ENCODE measurements around the gene EXOC1L.
A peak's percentile ranks its signal among the peaks of the same experiment; 100 is the strongest.
"Not testable (repeated sequence)": the region's sequence is repeated elsewhere in the genome, so short reads cannot be mapped to it uniquely, and the experiment has no call there.

The EXOC1L gene

DNA sequence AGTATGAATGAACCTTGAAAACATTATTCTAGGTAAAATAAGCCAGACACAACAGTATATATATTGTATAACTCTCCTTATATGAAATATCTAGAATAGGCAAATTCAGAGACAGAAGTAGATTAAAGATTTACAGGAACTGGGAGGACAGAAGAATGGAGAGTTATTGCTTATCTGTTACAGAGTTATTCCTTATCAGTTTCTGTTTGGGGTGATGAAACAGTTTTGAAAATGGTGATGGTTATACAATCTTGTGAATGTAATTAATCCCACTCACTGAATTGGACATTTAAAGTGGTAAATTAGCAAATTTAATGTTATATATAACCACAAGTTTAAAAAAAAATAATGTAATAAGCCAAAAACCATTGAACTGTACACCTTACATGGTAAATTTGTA is 19.4 kb downstream of the EXOC1L start:
- no peak for DNase-seq

DNA sequence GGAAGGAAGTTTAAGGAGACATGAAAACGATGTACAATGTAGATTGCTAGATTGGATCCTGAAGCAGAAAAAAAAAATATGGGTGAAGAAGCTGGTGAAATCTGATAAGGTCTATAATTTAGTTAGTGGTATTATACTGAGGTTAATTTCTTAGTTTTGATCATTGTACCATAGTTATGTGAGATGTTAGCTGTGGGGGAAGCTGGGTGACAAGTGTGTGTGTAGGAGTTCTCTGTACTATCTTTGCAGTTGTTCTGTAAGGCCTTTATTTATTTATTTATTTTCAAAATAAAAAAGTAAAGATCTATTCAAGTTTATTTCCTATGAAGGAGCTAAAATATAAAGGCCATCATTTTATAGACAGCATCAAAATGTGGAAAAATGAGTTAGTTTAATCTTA is 21.4 kb downstream of the EXOC1L start:
- no peak for DNase-seq

DNA sequence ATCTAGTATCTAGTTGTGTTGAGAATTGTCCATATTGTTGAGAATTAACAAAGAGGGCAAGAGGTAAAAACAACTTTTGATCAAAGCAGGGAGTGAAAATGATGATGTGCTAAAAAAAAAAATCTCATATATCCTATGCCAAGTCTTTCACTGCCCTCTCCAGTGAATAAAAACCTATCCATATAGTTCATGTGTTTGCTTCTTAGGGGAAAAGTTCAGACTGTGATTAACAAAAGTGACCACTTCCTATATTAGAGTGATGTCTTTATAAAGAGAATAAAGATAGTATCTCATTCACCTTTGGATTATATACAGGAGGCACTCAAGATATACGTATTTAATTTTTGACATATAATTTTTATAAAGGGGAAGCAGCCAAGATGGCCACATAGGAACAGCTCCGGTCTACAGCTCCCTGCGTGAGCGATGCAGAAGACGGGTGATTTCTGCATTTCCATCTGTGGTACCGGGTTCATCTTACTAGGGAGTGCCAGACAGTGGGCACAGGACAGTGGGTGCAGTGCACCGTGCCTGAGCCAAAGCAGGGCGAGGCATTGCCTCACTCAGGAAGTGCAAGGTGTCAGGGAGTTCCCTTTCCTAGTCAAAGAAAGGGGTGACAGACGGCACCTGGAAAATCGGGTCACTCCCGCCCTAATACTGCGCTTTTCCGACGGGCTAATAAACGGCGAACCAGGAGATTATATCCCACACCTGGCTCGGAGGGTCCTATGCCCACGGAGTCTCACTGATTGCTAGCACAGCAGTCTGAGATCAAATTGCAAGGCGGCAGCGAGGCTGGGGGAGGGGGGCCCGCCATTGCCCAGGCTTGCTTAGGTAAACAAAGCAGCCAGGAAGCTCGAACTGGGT is 22.0 kb downstream of the EXOC1L start:
- DNase-seq: not testable (repeated sequence)

DNA sequence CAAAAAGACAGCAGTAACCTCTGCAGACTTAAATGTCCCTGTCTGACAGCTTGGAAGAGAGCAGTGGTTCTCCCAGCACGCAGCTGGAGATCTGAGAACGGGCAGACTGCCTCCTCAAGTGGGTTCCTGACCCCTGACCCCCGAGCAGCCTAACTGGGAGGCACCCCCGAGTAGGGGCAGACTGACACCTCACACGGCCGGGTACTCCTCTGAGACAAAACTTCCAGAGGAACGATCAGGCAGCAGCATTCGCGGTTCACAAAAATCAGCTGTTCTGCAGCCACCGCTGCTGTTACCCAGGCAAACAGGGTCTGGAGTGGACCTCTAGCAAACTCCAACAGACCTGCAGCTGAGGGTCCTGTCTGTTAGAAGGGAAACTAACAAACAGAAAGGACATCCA is 22.7 kb downstream of the EXOC1L start:
- DNase-seq: not testable (repeated sequence)

DNA sequence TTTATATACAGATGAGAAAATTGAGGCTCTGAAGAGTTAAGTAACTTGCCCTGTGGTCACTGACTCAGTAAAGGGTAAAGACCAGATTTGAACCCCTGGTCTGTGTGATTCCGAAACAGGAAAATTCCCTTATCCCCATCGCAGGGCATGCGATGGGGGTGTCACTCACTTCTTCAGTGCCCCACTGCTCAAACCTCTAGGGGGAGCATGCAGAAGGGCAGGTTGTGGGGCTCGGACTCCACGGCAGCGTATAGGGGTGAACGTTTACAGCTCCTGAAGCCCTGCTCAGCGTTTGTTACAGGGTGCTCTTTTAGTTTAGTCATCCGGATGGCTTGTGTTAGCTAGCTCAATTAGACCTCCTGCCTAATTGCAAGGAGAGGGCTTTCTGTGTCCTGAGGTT is 30.1 kb downstream of the EXOC1L start:
- no peak for DNase-seq

DNA sequence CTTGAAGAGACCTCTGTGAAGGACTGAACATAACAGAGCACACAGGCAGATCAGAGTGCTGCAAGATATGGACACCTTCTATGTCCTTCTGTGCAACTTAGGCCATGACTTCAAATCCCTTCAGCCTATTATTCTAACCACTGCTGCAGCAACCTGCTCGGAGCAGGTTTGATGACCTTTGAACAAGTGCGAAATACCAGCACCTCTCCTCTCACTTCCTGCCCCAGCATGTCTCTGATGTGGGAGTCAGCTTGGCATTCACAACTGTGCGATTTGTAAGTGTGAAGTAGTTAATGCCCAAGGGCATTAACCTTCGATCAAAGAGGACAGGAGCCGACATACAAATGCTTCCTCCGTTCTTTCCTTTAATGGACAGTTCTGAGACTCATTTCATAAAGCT is 32.3 kb downstream of the EXOC1L start:
- peak in 3 of 6 experiments; percentile 5 to 19 (median 6) for DNase-seq

DNA sequence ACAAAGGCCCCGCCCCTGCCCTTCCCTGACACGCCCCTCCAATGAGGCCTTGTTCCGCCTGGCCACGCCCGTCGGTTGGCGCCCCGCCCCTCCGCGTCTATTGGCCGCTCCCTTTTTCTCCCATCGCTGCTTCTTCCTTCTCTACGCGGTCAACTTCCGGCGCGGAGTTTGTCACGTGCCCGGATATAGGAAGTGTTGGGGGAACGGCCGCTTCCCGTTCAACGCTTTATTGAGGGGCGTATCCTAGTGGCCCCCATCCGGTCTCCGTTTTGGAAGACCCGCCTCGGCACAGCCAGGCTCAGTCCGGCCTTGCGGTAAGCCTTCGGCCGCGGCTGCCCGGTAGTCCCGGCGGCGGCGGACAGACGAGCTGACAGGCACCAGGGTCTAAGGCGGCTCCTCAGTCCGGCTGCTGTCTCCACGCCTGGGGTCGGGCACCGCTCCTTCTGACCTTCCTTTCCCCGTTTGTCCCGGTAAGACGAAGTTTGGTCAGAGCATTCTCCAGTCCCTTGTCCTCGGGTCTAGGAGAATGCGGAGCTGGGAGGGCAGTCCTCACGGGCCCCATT is 34.0 kb downstream of the EXOC1L start, which contains the start of gene EXOC1:
TSS of gene EXOC1 (plus strand) at position 165 of the 563 bp plus-strand sequence. CDS start 4,676 bp downstream, outside the sequence.
- peak; percentile 91 to 96 (median 93) for DNase-seq

DNA sequence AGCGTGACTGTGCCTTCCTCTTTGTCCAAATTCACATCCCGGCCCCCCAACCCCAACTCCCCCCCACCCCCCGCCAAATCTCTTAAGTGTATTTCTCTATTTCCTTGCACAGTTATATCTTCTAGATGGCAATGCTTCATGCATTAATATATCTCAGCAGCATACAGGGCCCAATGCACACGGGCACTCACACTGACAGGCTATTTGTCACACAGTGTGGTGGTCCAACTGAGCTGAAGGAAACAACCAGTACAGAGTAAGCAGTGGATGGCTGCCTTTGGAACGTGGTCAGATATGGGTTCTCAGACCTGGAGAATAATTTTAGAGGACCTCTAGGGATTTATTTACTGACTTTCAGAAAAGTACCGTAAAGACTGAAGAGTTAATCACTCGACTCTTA is 34.5 kb downstream of the EXOC1L start:
- DNase-seq: no peak

DNA sequence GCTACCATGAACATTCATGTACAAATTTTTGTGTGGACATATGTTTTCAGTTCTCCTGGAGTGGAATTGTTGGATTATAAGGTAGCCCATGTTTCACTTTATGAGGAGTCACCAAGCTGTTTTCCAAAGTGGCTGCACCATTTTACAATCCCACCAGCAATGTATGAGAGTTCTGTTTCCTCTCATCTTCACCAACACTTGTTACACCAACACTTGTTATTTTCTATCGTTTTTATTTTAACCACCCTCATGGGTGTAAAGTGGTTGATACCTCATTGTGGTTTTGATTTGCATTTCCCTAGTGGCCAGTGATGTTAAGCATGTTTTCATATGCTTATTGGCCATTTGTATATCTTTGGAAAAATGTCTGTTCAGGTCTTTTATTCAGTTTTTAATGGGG is 38.0 kb downstream of the EXOC1L start:
- no peak for DNase-seq

DNA sequence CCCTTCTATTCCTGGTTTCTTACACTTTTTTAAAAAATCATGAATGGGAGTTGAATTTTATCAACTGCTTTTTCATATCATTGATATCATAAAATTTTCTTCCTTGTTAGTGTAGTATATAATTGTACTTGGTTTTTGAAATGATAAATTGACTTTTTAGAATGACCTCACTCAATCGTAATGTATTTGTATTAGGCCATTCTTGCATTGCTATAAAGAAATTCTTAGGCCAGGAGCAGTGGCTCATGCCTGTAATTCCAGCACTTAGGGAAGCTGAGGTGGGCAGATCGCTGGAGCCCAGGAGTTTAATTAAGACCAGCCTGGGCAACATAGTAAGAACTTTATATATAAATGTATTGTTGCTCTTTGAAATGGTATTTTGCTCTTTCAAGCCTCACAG is 40.1 kb downstream of the EXOC1L start:
- DNase-seq: no peak

DNA sequence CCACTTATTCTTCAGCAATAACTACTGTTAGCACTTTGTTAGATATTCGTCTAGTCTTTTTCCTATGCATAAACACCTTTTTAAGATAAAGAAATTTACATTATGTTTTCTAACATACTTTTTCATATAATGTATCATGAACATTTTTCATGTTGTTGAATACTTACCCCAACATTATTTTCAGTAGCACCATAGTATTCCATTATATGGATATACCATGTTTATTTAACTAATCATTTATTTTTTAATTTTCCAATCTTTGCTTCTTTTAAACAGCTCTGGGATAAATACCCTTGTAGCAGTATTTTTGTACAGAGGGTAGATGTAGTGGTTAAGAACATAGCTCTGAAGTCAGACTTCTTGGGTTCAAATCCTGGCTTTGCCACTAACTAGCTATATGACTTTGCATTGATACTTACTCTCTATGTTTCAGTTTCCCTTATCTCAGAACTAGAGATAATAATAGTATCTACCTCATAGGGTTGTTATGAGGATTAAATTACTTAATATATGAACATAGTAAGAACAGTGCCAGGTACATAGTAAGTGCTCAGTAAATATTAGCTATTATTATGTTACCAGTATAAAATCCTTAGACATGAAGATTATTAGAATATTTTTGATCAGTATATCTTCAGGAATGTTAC is 45.1 kb downstream of the EXOC1L start:
- DNase-seq: no peak

DNA sequence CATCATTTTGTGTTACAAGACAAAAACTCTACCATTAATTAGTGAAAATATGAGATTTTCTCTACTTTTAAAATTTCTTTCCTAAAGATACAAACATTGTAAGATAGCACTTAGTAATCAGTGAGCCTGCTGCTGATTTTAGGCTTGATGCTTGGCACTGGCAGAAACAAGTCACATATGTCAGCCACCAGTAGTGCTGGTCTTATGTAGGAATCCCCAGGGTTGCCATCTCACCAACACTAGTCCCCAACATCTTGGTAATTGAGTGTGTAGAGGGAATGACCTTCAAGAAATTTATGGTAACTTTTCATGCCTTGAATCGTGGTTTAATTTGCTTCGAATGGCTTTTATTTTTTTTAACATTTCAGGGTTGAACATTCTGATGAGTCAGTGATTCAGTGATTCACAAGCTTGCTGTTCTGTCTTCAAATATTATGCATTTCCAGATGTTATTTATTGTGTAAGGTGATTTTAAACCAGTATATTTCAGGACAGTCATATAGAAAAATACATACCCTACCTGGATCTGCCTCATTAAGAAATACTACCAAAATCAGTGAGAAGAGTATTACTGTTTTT is 45.7 kb downstream of the EXOC1L start:
- DNase-seq: no peak

DNA sequence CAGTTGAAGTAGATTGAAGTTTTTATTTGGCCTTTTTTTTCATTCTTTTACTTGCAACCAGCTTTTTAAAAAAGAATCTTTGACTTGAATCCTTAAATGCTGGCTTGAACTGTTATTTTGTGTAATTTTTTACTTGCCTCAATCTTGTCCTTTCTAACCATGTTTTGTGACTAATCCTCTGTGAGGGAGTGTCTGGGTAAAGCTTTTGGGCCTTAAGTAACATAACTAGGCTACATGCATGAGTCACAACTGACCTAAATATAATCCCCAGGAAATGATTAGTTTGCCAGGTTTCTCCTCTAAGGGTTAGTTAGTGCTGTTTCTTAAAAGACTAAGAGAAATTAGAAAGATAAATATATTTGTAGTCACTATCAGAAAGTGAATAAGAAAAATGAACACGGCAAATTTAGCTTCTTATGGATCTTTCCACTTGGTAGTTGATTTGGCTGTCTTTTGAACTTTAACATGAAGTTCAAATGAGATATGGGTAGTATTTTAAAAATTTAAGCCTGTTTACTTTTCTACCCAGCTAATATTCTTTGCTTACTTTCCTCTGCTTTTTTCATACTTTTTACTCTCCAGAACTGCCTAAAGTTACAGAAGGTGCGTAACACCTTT is 46.8 kb downstream of the EXOC1L start:
- no peak for DNase-seq

DNA sequence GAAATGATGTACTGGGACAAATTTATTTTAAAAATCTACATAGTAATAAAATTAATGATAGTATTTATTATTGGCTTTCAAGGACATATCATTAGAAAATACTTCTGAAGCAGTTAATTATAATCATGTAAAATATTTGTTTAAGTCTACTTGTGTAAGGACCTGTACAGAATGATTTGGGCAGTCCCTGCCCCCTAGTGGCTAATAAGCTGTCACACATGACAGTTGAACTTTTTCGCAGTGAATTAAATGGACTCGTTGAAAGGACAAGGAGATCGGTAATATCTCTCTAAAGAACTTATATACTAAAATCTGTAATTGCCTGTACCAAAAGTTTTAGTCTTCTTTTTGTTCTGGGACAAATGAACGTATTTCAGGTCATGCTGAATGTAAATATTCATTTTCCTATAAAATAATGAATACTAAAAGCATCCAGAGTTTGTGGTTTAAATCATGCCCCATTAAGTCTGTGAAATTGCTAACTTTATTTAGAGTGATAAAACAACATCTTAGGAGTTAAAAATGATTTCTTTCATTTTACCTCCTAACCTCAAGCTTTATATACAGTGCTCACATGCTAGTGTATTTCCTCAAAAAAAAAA is 47.5 kb downstream of the EXOC1L start:
- peak in 3 of 6 experiments; percentile 22 to 54 (median 38) for DNase-seq

DNA sequence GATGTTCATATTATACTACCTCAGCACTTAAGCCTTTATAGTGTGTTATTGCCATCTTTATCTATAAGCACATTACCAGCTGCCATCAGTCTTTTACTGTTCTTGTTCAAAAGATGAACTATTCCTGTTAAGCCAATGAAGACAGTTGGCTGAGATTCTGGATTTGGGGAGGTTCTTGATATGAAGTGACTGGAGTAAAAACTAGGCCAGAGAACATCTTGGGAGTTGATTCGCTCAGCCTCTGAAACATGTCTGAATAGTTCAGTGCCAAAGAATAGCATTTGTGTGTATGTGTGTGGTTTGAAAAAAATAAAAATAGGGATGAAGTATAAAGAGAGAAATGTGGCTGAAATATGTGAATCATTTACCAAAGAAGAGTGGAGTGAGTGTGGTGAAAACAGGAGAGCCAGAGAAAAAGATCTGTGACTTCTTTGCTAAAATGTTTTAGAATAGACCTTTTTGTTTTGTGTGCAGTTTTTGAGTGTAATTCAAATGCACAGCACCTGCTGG is 49.0 kb downstream of the EXOC1L start:
- no peak for DNase-seq

DNA sequence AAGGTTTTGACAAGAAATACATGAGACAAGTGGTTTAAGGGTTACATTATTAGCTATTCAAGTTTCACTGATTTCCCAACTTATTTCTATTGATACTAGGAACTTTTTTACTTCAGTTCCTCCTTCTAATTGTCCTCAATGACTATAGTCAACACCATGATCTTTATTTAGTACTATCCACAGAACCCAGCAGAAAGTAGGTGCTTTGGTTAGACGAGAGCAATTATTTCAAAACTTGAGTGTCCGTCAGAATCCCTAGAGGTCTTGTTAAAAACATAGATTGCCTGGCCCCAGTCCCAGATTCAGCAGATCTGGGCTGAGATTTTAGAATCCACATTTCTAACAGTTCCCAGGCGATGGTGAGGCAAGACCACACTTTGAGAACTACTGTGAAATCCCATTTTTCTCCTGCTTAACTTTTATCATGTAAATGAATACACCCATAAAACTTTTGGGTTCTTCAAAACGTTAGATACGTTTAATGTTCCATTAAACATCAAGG is 51.8 kb downstream of the EXOC1L start:
- no peak for DNase-seq

DNA sequence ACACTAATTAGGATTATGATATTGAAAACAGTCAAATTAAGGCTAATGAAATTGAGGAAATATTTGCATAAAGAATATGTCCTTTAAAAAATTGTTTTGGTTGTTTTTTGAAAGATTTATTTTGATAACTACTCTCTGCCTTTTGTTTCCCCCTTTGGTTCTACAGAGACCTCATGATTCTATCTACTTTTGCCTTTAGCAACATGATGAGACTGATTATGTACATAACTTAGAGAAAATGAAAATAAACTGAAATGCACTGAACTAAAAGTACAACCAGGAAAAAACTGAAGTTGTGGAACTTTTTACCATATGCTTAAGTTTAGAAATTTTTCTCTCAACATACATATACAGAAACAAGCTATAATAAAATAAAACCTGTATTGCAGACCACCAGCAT is 55.2 kb downstream of the EXOC1L start:
- no peak for DNase-seq

DNA sequence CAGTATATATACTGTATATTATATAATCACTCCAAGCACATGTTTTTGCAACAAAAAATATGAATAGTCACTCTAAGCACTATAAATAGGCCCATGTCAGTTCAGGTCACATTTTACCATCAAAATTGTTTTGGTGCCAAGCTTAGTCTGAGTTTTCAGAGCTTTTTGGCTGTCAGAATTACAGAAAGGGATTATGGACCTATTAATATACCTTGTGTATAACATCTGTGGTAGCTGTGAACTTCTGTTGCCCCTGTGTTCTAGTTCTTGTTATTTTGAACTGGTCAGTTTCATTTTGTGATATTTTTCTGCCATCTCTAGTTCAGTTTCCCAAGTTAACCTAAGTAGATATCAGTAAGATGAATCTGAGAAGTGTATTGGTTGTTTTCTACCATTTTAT is 56.8 kb downstream of the EXOC1L start:
- no peak for DNase-seq

DNA sequence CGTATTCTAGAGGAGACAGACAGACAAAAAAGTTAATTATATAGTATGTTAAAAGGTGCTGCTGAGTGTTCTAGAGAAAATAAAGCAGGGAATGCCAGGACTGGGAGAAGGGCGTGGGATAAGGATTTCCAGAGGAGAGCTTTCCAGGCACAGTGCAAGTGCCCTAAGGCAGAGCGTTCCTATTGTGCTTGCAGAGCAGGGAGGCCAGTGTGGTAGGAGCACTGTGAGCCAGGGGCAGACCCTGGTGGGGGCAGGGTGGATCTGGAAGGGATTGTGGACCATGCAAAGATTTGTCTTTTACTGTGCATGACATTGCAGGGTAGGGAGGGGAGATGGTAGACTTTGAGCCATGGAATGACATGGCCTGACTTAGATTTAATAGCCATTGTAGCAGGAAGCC is 59.6 kb downstream of the EXOC1L start:
- DNase-seq: no peak

DNA sequence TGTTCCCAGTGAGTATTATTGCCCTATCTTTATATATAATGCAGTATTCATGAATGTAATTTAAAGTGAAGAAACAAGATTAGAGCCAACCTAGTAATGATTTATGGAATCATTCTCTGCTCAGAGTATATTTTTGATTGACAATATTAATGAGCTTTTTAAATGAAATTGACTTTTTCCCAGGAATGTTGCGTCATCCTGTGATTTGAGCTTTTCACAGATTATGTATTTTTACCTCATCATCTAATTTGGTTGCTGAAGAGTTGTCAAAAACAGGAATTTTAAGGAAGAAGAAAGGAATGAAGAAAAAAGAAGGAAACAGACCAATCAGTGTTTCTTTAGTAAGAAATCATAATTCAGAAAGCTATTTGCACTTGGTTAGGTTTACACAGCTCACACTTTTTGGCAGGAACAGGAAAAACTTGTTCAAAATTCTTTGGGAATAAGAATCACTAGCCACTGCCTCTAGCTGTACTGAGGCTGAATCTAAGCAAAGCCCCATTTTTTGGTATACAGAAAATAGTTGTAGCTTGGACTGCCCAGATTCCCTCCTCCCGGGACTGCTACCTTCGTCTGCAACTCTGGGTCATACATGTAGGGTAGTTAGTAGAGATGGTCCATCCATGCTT is 61.2 kb downstream of the EXOC1L start:
- no peak for DNase-seq

DNA sequence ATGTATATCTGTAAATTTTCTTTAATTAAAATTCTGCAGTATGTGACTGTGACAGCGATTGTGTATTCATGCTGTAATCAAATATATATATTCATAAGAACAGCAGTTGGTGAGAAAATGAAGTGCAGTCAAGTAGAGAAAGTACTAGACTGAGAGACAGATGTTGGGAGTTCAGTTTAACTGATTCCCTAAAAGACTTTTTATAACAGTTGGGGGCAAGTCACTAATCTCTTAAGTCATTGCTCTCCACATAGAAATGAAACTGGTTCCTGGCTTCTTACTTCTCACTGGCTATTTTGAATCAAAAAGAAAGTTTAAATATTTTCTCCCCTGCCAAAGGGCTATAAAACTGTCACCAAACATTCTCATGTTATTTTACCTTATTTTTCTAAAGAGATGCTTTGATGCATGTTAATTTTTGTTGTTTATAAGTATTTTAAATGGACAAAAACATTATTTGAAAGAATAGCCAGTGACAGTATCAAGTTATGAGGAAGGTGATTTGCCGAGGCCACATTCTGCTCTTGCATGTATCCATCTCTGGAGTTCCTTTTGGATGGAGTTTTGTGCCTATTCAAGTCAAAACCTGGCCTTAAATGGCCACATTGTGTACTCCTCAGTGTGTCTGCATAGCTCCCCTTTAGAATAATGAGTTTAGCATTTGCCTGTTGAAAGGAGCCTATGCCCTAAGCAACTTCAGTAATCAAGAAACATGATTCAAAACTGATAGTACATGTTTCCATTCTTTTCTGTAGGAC is 64.7 kb downstream of the EXOC1L start:
- no peak for DNase-seq

All from stimulated activated naive CD4-positive, alpha-beta T cell (primary cell).